HK-2 (cell line): ENCODE measurements around the gene JUN.

Experiments used
- DNase-seq: peaks from one replicate; pipeline ENCODE4 v3.0.0-alpha.2; 2018; ENCODE audit not compliant: unreplicated experiment

JUN gene

GRCh38 chr1:58783993-58784757 is at the start of gene JUN:
JUN (minus strand) TSS chr1:58784047; CDS start chr1:58783070, 977 bp downstream.
- peak; percentile 99 for DNase-seq

- DNase-seq, result no peak
Measured at GRCh38 chr1:58833166-58833565, 49.3 kb upstream of the JUN start.

- DNase-seq, result no peak
Measured at GRCh38 chr1:58830291-58830690, 46.4 kb upstream of the JUN start.

- no peak for DNase-seq
Measured at GRCh38 chr1:58829866-58830265, 46.0 kb upstream of the JUN start.

- no peak for DNase-seq
Measured at GRCh38 chr1:58827298-58827697, 43.5 kb upstream of the JUN start.

- no peak for DNase-seq
Measured at GRCh38 chr1:58824753-58825389, 41.0 kb upstream of the JUN start.

- DNase-seq, result peak; percentile 57
Measured at GRCh38 chr1:58823481-58824010, 39.7 kb upstream of the JUN start.

- no peak for DNase-seq
Measured at GRCh38 chr1:58821309-58821708, 37.5 kb upstream of the JUN start.

- DNase-seq, result no peak
Measured at GRCh38 chr1:58818976-58819375, 35.1 kb upstream of the JUN start.

- DNase-seq, result no peak
Measured at GRCh38 chr1:58818075-58818474, 34.2 kb upstream of the JUN start.

- no peak for DNase-seq
Measured at GRCh38 chr1:58816747-58817221, 32.9 kb upstream of the JUN start.

- DNase-seq, result peak; percentile 90
Measured at GRCh38 chr1:58816072-58816746, 32.4 kb upstream of the JUN start.

- peak; percentile 60 for DNase-seq
Measured at GRCh38 chr1:58815686-58816071, 31.8 kb upstream of the JUN start.

GRCh38 chr1:58815069-58815685 is 31.3 kb upstream of the JUN start:
- DNase-seq, result peak; percentile 90

GRCh38 chr1:58814251-58815068 is 30.6 kb upstream of the JUN start:
- no peak for DNase-seq

GRCh38 chr1:58813801-58814200 is 30.0 kb upstream of the JUN start:
- DNase-seq, result no peak

- no peak for DNase-seq
Measured at GRCh38 chr1:58813361-58813760, 29.5 kb upstream of the JUN start.

GRCh38 chr1:58812926-58813325 is 29.1 kb upstream of the JUN start:
- DNase-seq, result no peak

- no peak for DNase-seq
Measured at GRCh38 chr1:58812468-58812867, 28.6 kb upstream of the JUN start.

- DNase-seq, result no peak
Measured at GRCh38 chr1:58811303-58811702, 27.5 kb upstream of the JUN start.

- no peak for DNase-seq
Measured at GRCh38 chr1:58809325-58810010, 25.6 kb upstream of the JUN start.
